Vagina (tissue), 2 donors: ENCODE data around the gene RARA.

Source experiments
- POLR2A ChIP-seq, 2 donors: fragments of 450-650 bp; IDR thresholded peaks; one replicate each; pipeline ENCODE4 v1.6.1; 2017; ENCODE audit warnings: antibody characterized with exemption in 2 of 2, mild to moderate bottlenecking in 2 of 2, moderate library complexity in 2 of 2
- POLR2AphosphoS5 ChIP-seq, 2 donors: sonication (generic); formaldehyde crosslinking; IDR thresholded peaks; one replicate each; pipeline ENCODE4 v1.9.0; 2017; ENCODE audit warnings: antibody characterized with exemption in 2 of 2, mild to moderate bottlenecking in 2 of 2, low read depth in 1 of 2; ENCODE audit not compliant: insufficient read depth in 1 of 2
- TF ChIP-seq, protein P1 (sequence below), 3 experiments: fragments of 450-650 bp in 2 of 3; fragments of 200-600 bp in 1 of 3; sonication (generic) in 1 of 3; IDR thresholded peaks; one replicate each; pipeline ENCODE4 v1.5.1; 2017 to 2019; ENCODE audit warnings: antibody characterized with exemption in 3 of 3, mild to moderate bottlenecking in 2 of 3, moderate library complexity in 2 of 3

DNA sequence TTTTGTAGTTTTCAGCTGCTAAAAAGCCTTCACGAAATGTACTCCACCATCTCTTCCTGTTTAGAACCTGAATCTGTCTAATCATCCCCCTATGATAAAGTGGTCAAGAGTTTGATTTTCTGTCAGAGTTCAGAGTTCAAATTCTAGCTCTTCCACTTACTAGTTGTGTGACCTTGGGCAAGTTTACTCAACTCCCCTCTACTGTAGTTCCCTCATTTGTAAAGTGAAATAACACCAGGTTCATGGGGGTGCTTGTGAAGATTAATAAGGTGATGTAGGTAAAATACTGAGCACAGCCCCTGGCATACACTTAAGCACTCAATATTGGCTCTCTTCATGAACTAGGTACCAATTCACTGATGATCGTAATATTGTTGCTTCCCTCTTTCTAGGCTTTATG, 22.5 kb upstream of the RARA start:
- TF ChIP-seq, protein P1, sequence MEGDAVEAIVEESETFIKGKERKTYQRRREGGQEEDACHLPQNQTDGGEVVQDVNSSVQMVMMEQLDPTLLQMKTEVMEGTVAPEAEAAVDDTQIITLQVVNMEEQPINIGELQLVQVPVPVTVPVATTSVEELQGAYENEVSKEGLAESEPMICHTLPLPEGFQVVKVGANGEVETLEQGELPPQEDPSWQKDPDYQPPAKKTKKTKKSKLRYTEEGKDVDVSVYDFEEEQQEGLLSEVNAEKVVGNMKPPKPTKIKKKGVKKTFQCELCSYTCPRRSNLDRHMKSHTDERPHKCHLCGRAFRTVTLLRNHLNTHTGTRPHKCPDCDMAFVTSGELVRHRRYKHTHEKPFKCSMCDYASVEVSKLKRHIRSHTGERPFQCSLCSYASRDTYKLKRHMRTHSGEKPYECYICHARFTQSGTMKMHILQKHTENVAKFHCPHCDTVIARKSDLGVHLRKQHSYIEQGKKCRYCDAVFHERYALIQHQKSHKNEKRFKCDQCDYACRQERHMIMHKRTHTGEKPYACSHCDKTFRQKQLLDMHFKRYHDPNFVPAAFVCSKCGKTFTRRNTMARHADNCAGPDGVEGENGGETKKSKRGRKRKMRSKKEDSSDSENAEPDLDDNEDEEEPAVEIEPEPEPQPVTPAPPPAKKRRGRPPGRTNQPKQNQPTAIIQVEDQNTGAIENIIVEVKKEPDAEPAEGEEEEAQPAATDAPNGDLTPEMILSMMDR (IDR thresholded peaks at IDR 0.05): no peak
- TF ChIP-seq POLR2AphosphoS5 (IDR thresholded peaks at IDR 0.05; ENCODE audit: insufficient read depth in 1 of 2, low read depth in 1 of 2): no peak
- TF ChIP-seq POLR2A (IDR thresholded peaks at IDR 0.05): no peak
